ENCODE results near the gene ANKRD53. TPM values are rescaled to one million over a fixed set of nuclear protein-coding genes. Genes with fewer than 3 reads are reported as not detected.
"Not testable (repeated sequence)": the region's sequence is repeated elsewhere in the genome, so short reads cannot be mapped to it uniquely, and the experiment has no call there.

The ANKRD53 gene
- total and polyA plus RNA-seq, 4 experiments from 2014 or later = 0.20 TPM; not detected in 3

DNA sequence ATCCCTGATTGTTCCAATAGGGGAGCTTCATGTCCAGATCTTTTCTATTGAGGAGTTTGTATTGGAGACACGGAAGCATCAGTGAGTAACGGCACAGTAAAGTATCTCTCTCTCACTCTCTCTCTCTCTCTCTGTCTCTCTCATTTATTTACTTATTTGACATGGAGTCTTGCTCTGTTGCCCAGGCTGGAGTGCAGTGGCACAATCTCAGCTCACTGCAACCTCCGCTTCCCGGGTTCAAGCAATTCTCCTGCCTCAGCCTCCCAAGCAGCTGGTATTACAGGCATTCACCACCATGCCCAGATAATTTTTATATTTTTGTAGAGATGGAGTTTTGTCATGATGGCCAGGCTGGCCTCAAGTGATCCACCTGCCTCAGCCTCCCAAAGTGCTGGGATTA, 20.5 kb downstream of the ANKRD53 start:
- H3K4me1 Mint-ChIP-seq = peaks cover 10 to 24% (median 20%) of the 10 kb centered on the region in 4 donors
- H3K27ac ChIP-seq (ENCODE audit: low read depth, low read length); H3K36me3 ChIP-seq (ENCODE audit: insufficient read depth, low read length); intact Hi-C loops (cut with micrococcal nuclease); H3K4me3 ChIP-seq (ENCODE audit: low read length in 2 of 2); H3K27ac Mint-ChIP-seq; H3K27me3 ChIP-seq (ENCODE audit: insufficient read depth, low read length); H3K36me3 Mint-ChIP-seq; DNase-seq; H3K9me3 Mint-ChIP-seq; H3K27me3 Mint-ChIP-seq; POLR2A ChIA-PET (ENCODE audit: partially characterized antibody); H3K9me3 ChIP-seq (ENCODE audit: control insufficient read depth in 1 of 2, low read length in 2 of 2): not testable (repeated sequence)
- peak overlapping the region in 1 of 8 donors; percentile 53 for H3K4me3 Mint-ChIP-seq
- peaks cover 24% of the 10 kb centered on the region for H3K4me1 ChIP-seq (ENCODE audit: insufficient read depth, low read length)
- CTCF ChIA-PET (ENCODE audit: partially characterized antibody) = interaction anchor here (1.5 to 3.6 kb wide), 2 partner anchors 15 to 71 kb away, joined by 3 to 38 read pairs; no protein-coding TSS in a partner anchor

DNA sequence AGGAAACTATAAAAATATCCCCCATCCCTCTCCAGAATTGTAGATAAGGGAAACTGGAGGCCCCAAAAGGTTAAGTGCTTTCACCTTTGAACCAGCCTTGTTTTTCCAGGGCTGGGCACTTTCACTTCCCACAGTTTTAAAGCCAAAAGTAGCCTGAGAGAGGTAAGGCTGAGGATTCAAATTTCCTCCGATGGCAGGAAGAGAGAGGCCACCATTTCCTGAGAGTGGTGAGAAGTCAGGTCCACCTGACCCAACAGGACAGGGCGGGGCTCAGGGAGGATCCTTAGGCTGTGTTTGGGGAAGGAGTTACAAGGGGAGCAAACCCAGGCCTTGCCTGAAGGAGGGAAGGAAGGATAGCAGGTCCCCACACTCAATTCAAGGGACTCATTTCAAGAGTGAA, 20.9 kb downstream of the ANKRD53 start:
- DNase-seq = no peak
- Histone ChIP-seq H3K27ac (ENCODE audit: low read depth, low read length) (no peak overlapping the region), H3K4me3 (ENCODE audit: low read length in 2 of 2) (no peak overlapping the region), H3K36me3 (ENCODE audit: insufficient read depth, low read length) (no peaks in the 10 kb centered on the region), H3K4me1 (ENCODE audit: insufficient read depth, low read length) (peaks cover 21% of the 10 kb centered on the region), H3K9me3 (ENCODE audit: control insufficient read depth in 1 of 2, low read length in 2 of 2) (no peaks in the 10 kb centered on the region), H3K27me3 (ENCODE audit: insufficient read depth, low read length) (no peaks in the 10 kb centered on the region)
- intact Hi-C loops (cut with micrococcal nuclease) = no loop called here
- Mint-ChIP-seq H3K4me1 (peaks cover 9 to 21% (median 17%) of the 10 kb centered on the region in 4 donors), H3K36me3 (peaks cover 0 to 2% of the 10 kb centered on the region in 2 donors), H3K27ac (peak overlapping the region in 2 of 7 donors; percentile 57 to 68), H3K27me3 (peaks cover 0 to 2% of the 10 kb centered on the region in 2 donors), H3K4me3 (peak overlapping the region in 1 of 8 donors; percentile 9), H3K9me3 (no peaks in the 10 kb centered on the region)
- ChIA-PET POLR2A (ENCODE audit: partially characterized antibody) (no interaction called here), CTCF (ENCODE audit: partially characterized antibody) (interaction anchor here (3.5 to 6.2 kb wide), 3 partner anchors 14 to 34 kb away, joined by 33 to 75 read pairs (median 38); no protein-coding TSS in a partner anchor)

DNA sequence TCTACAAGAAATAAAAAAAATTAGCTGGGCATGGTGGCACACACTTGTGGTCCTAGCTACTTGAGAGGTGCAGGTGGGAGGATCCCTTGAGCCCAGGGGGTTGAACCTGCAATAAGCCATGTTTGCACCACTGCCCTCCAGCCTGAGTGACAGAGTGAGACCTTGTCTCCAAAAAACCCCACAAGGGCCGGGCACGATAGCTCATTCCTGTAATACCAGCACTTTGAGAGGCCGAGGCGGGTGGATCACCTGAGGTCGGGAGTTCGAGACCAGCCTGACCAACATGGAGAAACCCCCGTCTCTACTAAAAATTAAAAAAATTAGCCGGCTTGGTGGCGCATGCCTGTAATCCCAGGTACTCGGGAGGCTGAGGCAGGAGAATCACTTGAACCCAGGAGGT, 21.5 kb downstream of the ANKRD53 start:
- peak overlapping the region in 1 of 7 donors; percentile 21 for H3K27ac Mint-ChIP-seq
- H3K9me3 Mint-ChIP-seq; H3K27ac ChIP-seq (ENCODE audit: low read depth, low read length); H3K9me3 ChIP-seq (ENCODE audit: control insufficient read depth in 1 of 2, low read length in 2 of 2); H3K4me3 ChIP-seq (ENCODE audit: low read length in 2 of 2); H3K27me3 Mint-ChIP-seq; DNase-seq; H3K27me3 ChIP-seq (ENCODE audit: insufficient read depth, low read length); H3K36me3 ChIP-seq (ENCODE audit: insufficient read depth, low read length); H3K36me3 Mint-ChIP-seq: not testable (repeated sequence)
- peak overlapping the region in 1 of 8 donors; percentile 42 for H3K4me3 Mint-ChIP-seq
- H3K4me1 Mint-ChIP-seq = peaks cover 9 to 21% (median 17%) of the 10 kb centered on the region in 4 donors
- CTCF ChIA-PET (ENCODE audit: partially characterized antibody) = interaction anchor here (2.2 to 6.2 kb wide), 3 partner anchors 9 to 34 kb away, joined by 10 to 75 read pairs (median 33); no protein-coding TSS in a partner anchor
- intact Hi-C loops (cut with micrococcal nuclease) = loop anchor here (2.0 kb wide), 1 partner anchor 15 kb away; no protein-coding TSS in a partner anchor
- H3K4me1 ChIP-seq (ENCODE audit: insufficient read depth, low read length) = peaks cover 21% of the 10 kb centered on the region
- POLR2A ChIA-PET (ENCODE audit: partially characterized antibody) = interaction anchor here (0.7 to 2.1 kb wide), 2 partner anchors 15 to 68 kb away, joined by 3 to 6 read pairs; no protein-coding TSS in a partner anchor

DNA sequence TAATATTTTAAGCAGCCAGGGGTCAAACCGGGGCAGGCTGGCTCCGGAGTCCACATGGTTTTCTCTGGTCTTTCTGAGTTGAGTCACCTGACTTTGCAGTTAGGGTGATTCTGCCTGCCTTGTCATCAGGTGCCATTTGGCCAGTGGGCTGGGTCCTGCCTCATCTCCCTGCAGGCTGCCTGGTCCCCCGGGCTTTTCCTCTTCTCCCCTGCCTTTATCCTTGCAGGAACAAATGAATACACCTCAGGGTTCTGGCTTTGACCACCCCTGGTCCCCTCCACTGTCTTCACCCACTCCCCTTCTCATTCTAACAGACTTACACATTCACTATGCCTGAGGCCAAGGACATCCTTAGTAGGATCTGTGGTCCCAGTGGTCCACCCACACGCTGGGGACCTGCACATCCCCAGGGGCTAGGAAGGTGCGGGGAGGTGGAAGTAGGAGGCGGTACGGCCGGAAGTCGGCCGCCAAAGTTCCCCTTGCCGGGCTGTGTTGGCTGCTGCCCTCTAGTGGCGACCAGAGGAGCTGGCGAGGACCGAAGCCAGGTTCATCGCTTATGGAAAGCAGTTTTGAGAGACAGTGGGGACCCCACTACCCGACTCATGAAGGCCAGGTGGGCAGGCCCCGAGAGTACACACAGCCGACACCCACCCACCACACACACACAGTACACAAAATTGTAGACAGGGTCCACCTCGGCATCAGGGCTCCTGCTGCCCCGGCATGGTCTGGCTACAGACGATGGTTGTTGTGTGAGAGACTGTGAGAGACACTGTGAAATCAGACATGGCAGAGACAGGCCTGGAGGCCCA, 22.6 kb downstream of the ANKRD53 start:
- Histone ChIP-seq H3K9me3 (ENCODE audit: control insufficient read depth in 1 of 2, low read length in 2 of 2) (no peaks in the 10 kb centered on the region), H3K36me3 (ENCODE audit: insufficient read depth, low read length) (no peaks in the 10 kb centered on the region), H3K27ac (ENCODE audit: low read depth, low read length) (no peak overlapping the region), H3K4me1 (ENCODE audit: insufficient read depth, low read length) (peaks cover 15% of the 10 kb centered on the region), H3K4me3 (ENCODE audit: low read length in 2 of 2) (peak overlapping the region in 1 of 2 donors; percentile 13), H3K27me3 (ENCODE audit: insufficient read depth, low read length) (no peaks in the 10 kb centered on the region)
- peaks cover 1 to 2% of the 10 kb centered on the region in 2 donors for H3K27me3 Mint-ChIP-seq
- H3K36me3 Mint-ChIP-seq = no peaks in the 10 kb centered on the region
- POLR2A ChIA-PET (ENCODE audit: partially characterized antibody) = interaction anchor here (0.7 to 2.1 kb wide), 5 partner anchors 8 to 67 kb away, joined by 3 to 6 read pairs (median 3); partner anchors contain the start of gene NAGK
- intact Hi-C loops (cut with micrococcal nuclease) = loop anchor here (1.0 to 2.0 kb wide), 2 partner anchors 16 to 36 kb away; no protein-coding TSS in a partner anchor
- peak; percentile 76 to 78 (median 76) for DNase-seq
- CTCF ChIA-PET (ENCODE audit: partially characterized antibody) = interaction anchor here (0.6 to 6.2 kb wide), 12 partner anchors 8 to 226 kb away, joined by 3 to 75 read pairs (median 8); partner anchors contain the start of genes ANKRD53, NAGK and PAIP2B
- peak overlapping the region in 5 of 7 donors; percentile 24 to 85 (median 66) for H3K27ac Mint-ChIP-seq
- H3K4me3 Mint-ChIP-seq = peak overlapping the region; percentile 23 to 75 (median 58)
- no peaks in the 10 kb centered on the region for H3K9me3 Mint-ChIP-seq
- peaks cover 4 to 13% (median 11%) of the 10 kb centered on the region in 4 donors for H3K4me1 Mint-ChIP-seq

- ChIA-PET POLR2A (ENCODE audit: partially characterized antibody) (interaction anchor here (0.9 to 2.1 kb wide), 4 partner anchors 8 to 67 kb away, joined by 3 to 6 read pairs (median 4); partner anchors contain the start of gene NAGK), CTCF (ENCODE audit: partially characterized antibody) (interaction anchor here (0.6 to 6.2 kb wide), 13 partner anchors 8 to 225 kb away, joined by 3 to 75 read pairs (median 7); partner anchors contain the start of genes ANKRD53, NAGK and PAIP2B)
- H3K9me3 Mint-ChIP-seq = no peaks in the 10 kb centered on the region
- Histone ChIP-seq H3K4me3 (ENCODE audit: low read length in 2 of 2) (no peak overlapping the region), H3K36me3 (ENCODE audit: insufficient read depth, low read length) (no peaks in the 10 kb centered on the region), H3K27ac (ENCODE audit: low read depth, low read length) (no peak overlapping the region), H3K4me1 (ENCODE audit: insufficient read depth, low read length) (peaks cover 15% of the 10 kb centered on the region), H3K27me3 (ENCODE audit: insufficient read depth, low read length) (no peaks in the 10 kb centered on the region), H3K9me3 (ENCODE audit: control insufficient read depth in 1 of 2, low read length in 2 of 2) (no peaks in the 10 kb centered on the region)
- H3K27me3 Mint-ChIP-seq = peaks cover 1 to 2% of the 10 kb centered on the region in 2 donors
- H3K4me3 Mint-ChIP-seq = no peak overlapping the region
- peaks cover 3 to 11% (median 10%) of the 10 kb centered on the region in 4 donors for H3K4me1 Mint-ChIP-seq
- H3K36me3 Mint-ChIP-seq = no peaks in the 10 kb centered on the region
- DNase-seq = no peak
- H3K27ac Mint-ChIP-seq = peak overlapping the region in 2 of 7 donors; percentile 29 to 66
- intact Hi-C loops (cut with micrococcal nuclease) = loop anchor here (1.0 to 2.0 kb wide), 2 partner anchors 17 to 36 kb away; no protein-coding TSS in a partner anchor
These were observed 23.1 kb downstream of the ANKRD53 start for GRCh38 chr2:71001592-71001927.

DNA sequence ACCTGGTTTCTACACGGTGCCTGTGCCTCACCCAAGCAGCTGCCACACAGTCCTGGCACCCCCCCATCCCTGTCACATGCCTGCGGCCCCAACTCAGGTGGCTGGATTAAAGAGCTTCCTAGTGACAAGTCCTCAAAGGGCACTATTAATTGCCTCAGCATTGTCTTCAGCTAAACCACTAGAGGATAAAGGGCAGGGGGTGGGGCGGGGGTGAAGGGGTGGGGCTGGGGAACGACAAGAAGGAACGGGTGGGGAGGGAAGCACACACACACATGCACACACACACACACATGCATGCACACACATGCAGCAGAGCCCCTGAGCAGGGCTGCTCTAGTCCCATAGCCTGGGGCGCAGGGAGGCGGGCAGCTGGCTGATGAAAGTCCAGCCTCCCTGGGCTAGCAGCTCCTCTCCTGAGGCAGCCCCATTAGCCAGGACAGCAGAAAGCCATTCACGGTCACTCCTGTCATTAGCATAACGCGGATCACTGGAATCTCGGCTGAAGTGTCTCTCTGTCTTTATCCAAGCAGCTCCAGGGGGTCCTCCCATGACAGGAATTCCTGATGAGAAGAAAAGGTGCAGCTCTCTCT, 23.6 kb downstream of the ANKRD53 start:
- DNase-seq = no peak
- peak overlapping the region in 1 of 7 donors; percentile 29 for H3K27ac Mint-ChIP-seq
- no peaks in the 10 kb centered on the region for H3K36me3 Mint-ChIP-seq
- peaks cover 15% of the 10 kb centered on the region for H3K4me1 ChIP-seq (ENCODE audit: insufficient read depth, low read length)
- H3K4me3 ChIP-seq (ENCODE audit: low read length in 2 of 2) = no peak overlapping the region
- no peak overlapping the region for H3K4me3 Mint-ChIP-seq
- H3K27me3 Mint-ChIP-seq = peaks cover 1 to 2% of the 10 kb centered on the region in 2 donors
- no peaks in the 10 kb centered on the region for H3K36me3 ChIP-seq (ENCODE audit: insufficient read depth, low read length)
- no peaks in the 10 kb centered on the region for H3K27me3 ChIP-seq (ENCODE audit: insufficient read depth, low read length)
- ChIA-PET CTCF (ENCODE audit: partially characterized antibody) (interaction anchor here (0.7 to 6.2 kb wide), 11 partner anchors 8 to 66 kb away, joined by 3 to 75 read pairs (median 8); partner anchors contain the start of gene NAGK), POLR2A (ENCODE audit: partially characterized antibody) (interaction anchor here (0.9 to 2.1 kb wide), 3 partner anchors 9 to 66 kb away, joined by 3 to 6 read pairs (median 6); partner anchors contain the start of gene NAGK)
- no peaks in the 10 kb centered on the region for H3K9me3 Mint-ChIP-seq
- H3K4me1 Mint-ChIP-seq = peaks cover 3 to 11% (median 10%) of the 10 kb centered on the region in 4 donors
- intact Hi-C loops (cut with micrococcal nuclease) = loop anchor here (1.0 to 2.0 kb wide), 2 partner anchors 17 to 37 kb away; no protein-coding TSS in a partner anchor
- H3K9me3 ChIP-seq (ENCODE audit: control insufficient read depth in 1 of 2, low read length in 2 of 2) = no peaks in the 10 kb centered on the region
- no peak overlapping the region for H3K27ac ChIP-seq (ENCODE audit: low read depth, low read length)
